ENCODE results near the gene GFOD2.
"Not testable (repeated sequence)": the region's sequence is repeated elsewhere in the genome, so short reads cannot be mapped to it uniquely, and the experiment has no call there.

GFOD2 gene, protein sequence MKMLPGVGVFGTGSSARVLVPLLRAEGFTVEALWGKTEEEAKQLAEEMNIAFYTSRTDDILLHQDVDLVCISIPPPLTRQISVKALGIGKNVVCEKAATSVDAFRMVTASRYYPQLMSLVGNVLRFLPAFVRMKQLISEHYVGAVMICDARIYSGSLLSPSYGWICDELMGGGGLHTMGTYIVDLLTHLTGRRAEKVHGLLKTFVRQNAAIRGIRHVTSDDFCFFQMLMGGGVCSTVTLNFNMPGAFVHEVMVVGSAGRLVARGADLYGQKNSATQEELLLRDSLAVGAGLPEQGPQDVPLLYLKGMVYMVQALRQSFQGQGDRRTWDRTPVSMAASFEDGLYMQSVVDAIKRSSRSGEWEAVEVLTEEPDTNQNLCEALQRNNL

DNA sequence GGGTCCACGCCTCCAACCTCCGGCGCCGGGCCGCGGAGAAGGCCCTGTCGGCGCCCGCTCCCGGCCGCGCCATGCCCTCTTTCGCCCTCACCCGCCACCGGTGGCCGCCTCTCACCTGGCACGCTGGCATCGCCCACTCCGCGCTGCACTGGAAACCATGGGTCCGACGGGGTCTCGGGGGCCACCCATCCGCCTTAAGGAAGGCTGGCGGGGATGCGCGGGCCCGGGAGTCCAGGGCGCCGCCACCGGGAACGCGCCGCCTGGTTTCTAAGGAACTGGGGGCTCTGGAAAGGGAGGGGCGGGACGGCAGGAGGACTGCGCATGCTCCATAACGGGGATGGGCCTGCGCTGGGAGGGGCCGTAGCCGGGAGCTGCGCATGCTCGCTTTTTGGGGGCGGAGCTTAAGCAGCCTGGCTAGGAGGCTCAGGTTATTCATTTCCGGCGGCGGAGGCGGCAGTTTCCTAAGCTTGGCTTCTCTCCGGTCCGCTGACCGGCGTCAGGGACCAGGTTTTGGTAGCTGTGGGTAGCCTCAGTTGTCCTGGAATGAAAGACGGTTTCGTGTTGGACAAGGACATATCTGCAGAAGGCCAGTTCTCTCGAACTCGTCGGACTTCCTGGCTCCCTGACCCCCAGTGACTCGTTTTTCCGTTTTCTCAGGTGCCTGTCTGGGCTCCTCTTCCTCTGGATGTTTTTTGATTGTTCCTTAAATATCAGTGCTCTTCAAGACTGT, at the start of gene GFOD2:
TSS of gene GFOD2 (minus strand) at position 269 of the 730 bp plus-strand sequence. CDS start 33,601 bp downstream, outside the sequence.
- DNase-seq = peak; percentile 99

DNA sequence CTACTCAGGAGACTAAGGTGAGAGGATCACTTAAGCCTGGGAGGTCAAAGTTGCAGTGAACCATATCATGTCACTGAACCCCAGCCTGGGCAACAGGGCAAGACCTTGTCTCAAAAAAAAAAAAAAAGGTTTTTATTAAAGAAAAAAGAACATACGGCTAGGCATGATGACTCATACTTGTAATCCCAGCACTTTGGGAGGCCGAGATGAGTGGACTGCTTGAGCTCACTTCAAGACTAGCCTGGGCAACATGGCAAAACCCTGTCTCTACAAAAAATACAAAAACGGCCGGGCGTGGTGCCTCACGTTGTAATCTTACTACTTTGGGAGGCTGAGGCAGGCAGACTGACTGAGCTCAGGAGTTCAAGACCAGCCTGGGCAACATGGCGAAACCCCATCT, 48.8 kb upstream of the GFOD2 start:
- DNase-seq = no peak

DNA sequence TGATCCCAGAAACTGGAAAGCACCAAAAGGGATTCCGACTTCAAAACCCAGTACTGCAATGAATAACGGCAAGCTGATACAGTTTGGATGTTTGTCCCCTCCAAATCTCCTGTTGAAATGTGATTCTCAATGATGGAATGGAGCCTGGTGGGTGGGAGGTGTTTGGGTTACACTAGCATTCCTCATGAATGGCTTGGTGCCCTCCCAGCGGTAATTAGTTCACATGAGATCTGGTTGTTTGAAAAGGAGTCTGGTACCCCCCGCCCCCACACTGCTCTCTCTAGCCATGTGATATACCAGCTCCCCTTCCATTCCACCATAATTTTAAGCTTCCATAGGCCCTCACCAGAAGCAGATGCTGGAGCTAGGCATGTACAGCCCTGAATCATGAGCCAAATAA, 47.2 kb upstream of the GFOD2 start:
- DNase-seq = no peak

DNA sequence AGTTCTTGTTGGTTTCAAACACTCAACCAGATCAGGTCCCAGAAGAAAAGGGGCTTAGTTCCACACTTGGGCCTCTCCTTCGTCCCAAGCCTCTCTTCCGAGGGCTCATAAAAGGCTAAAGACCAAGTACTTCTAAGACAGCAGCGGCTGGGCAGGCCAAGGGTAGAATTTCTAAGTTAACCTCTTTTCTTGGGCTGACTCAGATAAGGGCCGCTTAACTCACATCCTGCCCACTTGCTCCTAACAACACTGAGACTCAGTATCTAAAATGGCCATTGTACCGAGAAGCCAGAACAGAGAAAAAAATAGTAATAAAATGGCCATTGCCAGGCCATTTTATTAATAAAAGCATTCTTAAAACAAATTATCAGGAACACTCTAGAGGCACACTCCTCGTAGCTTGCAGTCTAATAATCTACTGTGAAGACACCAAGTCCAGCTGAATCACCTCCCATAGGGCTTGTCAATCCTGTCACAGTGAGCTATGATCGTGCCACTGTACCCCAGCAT, 45.1 kb upstream of the GFOD2 start:
- no peak for DNase-seq

DNA sequence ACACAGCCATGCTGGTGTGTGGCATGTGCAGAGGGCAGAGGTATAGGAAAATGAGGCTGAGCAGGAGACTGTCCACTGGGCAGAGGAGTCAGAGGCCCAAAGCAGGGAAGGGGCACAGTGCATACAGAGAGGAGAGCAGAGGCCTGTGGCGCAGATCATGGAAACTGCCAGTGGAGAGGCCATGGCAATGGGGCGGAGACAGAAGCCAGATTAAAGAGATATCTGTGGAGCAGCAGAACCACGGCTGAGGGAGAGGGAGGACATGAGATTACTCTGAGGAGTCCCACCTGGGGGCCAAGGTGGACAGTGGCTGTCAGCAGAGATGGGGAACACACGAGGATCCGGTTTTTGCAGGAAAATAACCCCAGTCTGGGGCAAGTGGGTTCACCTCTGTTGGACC, 44.0 kb upstream of the GFOD2 start:
- DNase-seq = no peak

DNA sequence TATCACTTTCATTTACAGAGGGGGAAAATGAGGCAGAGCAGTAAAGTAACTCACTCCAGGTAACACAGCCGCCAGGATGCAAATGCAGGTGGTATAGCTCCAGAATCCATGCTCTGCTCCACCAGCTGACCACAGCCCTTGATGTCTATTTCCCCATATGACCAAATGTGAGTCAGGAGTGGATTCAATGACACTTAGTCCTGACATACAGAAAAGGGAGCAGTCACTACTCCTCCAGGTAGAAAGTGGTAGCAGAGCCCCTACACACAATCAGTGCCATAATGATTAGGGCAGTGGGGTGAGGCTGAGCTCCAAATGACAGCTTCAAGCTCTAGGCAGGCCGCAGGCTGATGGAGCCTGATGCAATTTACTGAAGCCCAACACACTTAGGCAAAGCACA, 43.3 kb upstream of the GFOD2 start:
- no peak for DNase-seq

DNA sequence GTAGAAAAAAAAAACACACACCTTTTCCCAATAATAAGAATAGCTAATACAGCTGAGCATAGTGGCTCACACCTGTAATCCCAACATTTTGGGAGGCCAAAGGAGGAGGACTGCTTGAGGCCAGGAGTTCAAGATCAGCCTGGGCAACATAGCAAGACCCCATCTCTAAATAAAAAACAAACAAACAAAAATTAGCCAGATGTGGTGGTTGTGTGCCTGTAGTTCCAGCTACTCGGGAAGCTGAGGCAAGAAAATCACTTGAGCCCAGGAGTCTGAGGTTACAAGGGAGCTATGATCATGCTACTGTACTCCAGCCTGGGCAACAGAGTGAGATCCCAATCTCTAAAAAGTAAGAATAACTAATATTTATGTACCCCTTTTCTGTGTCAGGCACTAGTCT, 42.8 kb upstream of the GFOD2 start:
- no peak for DNase-seq

DNA sequence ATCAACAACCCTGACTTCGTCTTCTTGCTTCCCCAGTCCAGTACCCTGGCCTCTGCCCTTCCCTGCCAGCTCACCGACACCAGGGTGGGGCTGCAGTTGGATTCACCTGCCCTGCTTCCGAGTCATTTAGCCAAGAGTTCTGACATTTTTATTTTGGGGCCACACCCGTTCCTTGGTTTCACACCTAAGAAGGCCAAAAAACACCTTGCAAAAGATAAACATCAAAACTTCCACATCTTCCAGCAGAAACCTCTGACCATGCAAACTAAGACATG, 41.8 kb upstream of the GFOD2 start:
- DNase-seq = no peak

DNA sequence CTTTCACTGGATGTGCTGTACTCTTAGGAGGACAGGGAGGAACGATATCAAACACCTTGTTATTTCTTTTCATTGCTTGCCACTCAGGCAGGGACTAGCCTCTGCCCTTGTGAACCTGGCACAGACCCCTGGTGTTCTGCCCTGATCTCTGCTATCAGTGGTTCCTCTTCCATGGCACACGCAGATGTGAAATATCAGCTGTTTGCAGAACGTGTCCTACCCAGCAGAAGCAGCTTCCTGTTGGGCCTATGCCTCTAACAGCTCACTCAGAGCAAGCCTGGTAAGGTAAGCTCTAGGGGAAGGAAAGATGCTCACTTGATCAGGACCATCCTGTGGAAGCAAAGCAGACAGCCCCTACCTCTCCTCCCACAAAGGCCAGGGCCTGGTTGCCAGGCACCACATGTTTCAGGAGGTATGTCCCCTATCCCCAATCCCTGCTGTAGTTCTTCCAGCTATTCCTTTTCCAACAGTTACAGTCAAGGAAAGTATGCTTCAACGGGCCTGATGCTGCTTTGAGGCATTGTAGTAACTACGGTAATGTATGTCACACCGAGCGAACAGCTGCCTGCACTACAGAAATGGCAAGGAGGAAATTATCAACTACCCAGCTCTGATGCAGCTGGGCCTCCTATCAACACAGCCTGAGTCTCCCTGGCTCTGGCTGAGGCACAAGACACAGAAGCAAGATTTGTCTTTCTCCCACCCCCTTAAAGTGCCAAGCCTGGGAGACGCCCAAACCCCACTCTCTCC, 41.3 kb upstream of the GFOD2 start:
- DNase-seq = no peak

DNA sequence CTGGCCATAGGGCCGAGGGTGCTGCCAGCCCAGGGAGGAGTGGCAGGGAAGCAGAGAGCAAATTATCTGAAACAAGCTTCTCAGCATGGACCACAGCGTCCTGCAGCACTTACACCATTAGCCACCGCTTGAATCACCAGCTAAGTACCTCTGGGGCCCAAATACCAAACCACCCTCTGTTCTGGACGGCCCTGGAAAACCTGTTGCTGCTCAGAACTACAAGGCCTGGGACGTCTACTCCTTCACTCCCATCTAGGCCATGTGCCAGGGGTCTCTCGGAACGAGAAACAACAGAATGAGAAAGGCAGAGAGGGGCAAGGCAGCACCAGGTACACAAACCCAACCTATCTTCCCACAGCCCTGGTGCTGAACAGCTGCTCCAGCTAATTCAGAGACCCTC, 39.9 kb upstream of the GFOD2 start:
- DNase-seq = no peak

DNA sequence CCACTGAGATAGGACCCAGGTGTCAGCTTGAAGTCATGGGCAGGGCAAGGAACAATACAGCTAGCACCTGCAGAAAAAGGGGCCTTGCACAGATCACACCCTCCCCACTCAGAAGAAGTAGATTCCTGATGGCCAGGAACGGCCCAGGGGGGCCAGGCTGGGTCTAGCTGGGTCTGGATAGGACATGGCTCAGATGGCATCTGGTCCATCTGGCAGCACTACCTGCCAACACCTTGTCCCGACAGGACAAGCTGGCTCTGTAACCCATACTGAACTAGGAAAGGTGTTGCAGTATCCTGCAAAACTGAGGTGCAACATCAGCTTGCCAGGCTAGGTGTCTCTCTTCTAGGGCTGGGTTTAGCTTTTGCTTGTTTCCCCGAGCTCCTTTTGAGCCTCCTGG, 38.9 kb upstream of the GFOD2 start:
- no peak for DNase-seq

DNA sequence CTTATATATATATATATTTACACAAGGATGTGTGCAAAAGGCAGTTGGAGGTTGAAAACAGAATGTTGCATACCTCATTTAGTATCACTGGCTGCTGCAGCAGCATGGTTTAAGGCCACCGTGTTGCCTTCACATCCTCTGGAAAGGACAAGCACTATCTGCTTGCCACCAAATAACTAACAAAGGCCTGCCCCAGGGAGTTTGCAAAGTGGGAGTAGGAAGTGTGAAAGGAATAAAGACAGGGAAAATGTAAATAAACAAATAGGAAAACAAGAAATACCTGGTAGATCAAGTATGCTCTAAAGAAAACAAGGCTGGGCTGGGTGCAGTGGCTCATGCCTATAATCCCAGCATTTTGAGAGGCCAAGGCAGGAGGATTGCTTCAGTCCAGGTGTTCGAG, 33.5 kb upstream of the GFOD2 start:
- DNase-seq = no peak

DNA sequence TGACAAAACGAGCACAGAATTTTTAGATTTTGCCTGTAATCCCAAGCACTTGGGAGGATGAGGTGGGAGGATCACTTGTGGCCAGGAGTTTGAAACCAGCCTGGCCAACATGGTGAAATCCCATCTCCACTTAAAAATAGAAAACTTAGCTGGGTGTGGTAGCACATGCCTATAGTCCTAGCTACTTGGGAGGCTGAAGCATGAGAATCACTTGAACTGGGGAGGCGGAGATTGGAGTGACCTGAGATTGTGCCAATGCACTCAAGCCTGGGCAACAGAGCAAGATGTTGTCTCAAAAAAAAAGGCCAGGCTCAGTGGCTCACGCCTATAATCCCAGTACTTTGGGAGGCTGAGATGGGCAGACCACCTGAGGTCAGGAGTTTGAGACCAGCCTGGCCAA, 32.2 kb upstream of the GFOD2 start:
- not testable (repeated sequence) for DNase-seq

DNA sequence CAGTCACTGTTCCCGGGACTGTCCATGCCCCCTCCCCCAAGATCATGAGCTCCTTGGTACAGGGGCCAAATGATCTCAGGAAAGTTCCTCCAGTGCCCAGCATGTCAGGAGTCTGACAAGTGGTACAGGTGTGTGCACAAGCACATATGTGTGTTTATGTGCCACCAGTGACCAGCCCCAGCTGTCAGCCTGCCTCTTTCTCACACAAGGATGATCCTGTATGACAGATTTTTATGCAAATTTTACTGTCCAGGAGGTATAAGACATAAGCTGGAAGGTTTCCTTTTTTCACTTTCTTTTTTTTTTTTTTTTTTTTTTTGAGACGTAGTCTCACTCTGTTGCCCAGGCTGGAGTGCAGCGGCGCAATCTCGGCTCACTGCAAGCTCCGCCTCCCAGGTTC, 31.4 kb upstream of the GFOD2 start:
- DNase-seq = no peak

DNA sequence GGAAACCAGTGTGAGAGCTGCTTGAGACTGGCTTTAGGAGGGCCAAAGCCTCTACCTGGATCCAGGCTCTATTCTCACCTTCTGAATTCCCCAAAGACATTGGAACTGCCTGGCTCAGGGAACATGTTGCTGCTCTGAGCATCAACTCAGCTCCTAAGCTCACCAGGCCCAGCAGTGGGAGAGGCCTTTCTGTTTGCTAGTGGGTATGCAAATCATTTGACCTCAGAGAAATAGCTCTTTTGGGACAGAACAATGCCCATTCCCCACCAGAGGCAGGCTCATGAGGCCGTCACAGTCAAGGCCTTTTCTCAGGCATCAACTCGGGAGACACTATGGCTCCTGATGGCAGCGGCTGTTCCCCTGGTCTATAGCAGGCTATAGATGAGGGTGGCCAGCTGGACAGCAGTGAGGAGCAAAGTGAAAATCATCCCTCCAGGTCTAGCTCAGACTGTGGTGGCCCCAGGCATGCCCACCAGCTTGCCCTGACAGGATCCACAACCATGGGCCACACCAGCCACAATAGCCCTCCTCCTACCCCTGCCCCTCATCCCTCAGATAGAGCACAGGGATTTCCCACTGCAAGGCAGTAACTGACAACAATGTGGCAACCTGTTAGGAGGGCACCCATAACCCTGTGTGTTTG, 30.4 kb upstream of the GFOD2 start:
- DNase-seq = no peak

DNA sequence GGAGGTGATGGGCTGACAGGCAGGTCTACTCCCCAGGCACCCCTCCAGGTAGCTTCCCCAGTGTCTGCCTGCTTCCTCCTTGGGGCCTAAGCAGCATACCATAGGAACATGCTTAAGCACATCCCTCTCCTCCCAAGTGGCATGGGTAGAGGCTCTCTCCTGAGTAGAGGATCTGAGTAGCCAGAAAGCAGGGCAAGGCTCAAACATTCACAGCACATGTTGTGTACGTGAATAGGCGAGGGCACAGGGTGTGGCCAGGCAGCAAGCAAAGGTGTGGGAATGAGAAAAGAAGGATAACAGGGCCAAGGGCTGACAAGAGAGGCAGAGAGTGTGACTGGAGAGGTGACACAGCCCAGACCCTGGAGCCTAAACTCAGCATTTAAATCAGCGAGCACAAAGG, 29.7 kb upstream of the GFOD2 start:
- no peak for DNase-seq

DNA sequence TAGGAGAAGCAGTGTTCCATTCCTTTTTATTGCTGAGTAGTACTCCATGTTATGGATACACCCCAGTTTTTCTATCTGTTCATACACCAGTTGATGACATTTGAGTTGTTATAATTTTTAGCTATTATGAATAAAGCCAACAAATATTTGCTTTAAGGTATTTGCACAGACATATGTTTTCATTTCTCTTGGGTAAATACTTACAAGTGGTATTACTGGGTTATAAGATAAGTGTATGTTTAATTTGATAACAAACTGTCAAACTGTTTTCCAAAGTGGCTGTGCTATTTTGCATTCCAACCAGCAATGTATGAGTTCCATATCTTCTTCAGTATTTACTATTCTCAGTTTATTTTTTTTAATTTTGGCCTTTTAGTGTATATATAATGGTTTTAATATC, 27.7 kb upstream of the GFOD2 start:
- no peak for DNase-seq

DNA sequence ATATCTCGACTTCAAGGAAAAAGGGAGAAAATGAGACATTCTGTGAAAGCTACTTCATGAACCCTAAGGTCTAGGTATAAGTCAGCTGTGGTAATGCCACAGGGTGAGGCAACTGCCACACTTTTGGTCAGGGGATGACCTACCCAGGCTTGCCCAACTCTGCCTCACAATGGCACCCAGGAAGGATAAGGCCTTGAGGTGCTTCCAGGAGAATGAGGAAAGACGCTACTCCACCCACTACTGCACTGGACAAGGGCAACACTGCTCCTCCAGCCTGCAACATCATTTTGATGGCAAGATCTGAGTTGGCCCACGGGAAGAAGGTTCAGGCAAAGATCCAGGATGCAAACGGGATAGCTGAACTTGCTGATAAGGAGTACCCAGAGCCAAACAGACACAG, 22.0 kb upstream of the GFOD2 start:
- DNase-seq = no peak

DNA sequence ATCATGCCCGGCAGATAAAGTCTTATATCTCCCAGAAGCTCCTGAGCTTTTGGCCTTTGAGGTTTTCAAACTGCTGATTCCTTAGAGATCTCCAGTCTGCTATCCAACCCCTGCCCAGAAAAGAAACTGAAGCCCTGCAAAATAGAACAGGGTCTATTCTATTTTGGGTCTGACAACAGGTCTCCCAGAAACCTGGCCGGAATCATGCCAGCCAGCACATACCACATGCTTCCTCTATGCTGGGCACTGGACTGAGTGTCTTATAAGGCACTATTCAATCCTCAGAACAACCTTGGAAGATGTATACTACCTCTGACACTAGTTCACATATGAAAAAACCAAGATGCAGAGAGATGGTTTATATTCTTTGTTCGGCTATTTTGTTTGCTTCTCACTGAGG, 21.3 kb upstream of the GFOD2 start:
- DNase-seq = no peak

DNA sequence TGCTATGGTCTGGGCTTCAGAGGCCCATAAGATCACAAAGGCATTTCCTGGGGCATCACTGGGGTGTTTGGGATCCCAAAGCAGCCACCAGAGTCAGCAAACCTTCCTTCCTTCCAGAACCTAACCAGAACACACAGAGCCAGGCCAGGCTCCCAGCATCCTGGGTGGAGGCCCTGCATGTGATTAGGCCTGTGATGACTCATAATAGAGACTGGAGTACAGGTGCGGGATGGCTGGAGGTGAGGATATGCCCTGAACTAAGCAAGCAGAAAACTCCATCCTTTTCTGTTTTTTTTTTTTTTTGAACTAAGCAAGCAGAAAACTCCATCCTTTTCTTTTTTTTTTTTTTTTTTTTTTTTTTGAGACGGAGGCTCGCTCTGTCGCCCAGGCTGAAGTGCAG, 17.7 kb upstream of the GFOD2 start:
- DNase-seq = no peak

DNA sequence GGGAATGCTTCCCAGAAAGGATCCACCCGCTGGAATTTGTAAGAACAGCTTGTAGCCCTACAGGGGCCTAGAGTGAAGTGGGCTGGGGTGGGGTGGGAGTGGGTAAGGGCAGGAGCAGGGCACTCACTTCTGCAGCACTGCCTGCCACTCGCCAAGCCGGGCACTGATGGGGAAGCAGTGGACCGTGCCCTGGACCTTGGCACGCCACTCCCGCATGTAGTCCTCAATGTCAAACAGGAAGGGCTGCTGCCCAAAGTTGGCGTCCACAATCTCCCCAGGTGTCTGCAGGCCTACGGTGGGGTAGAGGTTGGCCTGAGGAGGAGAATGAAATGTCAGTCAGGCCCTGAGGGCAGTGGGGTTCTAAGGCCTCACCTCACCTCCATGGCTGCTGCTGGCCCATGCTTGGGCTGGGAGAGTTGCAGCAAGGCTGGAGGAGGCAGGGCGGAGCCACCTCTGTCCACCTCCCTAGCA, 15.7 kb upstream of the GFOD2 start:
- no peak for DNase-seq

DNA sequence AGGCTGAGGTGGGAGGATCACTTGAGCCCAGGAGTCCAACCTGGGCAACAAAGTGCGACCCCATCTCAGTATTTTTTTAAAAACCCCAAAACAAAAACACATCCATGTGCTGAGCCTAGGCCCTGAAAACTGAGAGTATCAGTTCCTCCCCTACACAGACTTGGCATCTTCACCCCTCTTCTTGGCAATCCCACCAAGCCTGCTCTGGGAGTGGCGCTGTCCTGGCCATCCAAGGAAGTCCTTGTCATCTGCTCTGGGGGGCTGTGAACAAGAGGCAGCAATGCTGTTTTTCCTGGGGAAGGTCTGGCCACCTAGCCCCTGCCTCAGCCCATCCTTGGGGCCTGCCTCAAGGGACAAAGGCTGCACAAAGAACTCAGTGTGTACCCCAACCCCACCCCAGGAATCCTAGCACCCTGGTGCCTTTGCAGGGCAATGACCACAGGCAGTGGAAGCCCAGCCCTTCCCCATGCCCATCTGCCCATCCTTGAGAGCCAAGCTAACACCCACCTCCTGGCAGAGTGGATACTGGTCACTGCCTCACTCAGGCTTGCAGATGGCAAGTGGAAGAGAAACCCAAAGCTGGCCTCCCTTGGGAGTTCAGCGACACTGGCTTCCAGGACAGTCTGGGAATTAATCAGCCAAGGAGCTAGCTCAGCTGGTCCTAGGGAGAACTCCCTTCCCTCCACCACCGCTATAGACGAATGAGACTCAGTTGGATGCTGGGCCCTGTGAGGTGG, 14.8 kb upstream of the GFOD2 start:
- DNase-seq = no peak

DNA sequence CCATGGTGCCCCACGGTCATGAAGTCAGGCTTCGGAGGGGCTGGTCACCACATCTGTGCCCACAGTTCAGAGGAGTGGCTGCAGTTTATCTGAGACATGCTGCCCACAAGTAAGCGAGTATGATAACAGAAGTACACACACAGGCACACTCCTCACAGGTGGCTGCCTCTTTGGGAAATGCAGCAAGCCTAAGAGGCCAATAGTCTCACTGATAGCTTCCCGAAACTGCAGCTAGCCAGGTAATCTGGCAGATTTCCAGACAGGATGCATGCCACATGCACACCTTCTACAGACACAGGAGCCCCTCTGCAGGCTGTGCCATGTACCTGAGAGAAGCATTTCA, 12.6 kb upstream of the GFOD2 start:
- no peak for DNase-seq
